ENCODE measurements around the gene ZNF83.
"Not testable (repeated sequence)": the region's sequence is repeated elsewhere in the genome, so short reads cannot be mapped to it uniquely, and the experiment has no call there.

ZNF83 gene

GRCh38 chr19:52639996-52640395 lies 1.8 kb upstream of the ZNF83 start:
- DNase-seq (ENCODE audit: low spot score) = no peak

- peak; percentile 20 for DNase-seq (ENCODE audit: low spot score)
Observed at GRCh38 chr19:52638601-52639000, 446 bp upstream of the ZNF83 start.

- DNase-seq (ENCODE audit: low spot score) = no peak
Observed at GRCh38 chr19:52635786-52636570, 2.2 kb downstream of the ZNF83 start.

GRCh38 chr19:52627441-52627840 lies 10.7 kb downstream of the ZNF83 start:
- DNase-seq (ENCODE audit: low spot score) = not testable (repeated sequence)

GRCh38 chr19:52626915-52627314 lies 11.2 kb downstream of the ZNF83 start:
- DNase-seq (ENCODE audit: low spot score) = no peak

GRCh38 chr19:52622261-52622660 lies 15.9 kb downstream of the ZNF83 start:
- peak; percentile 21 for DNase-seq (ENCODE audit: low spot score)

- no peak for DNase-seq (ENCODE audit: low spot score)
Observed at GRCh38 chr19:52621376-52621775, 16.8 kb downstream of the ZNF83 start.

- DNase-seq (ENCODE audit: low spot score) = no peak
Observed at GRCh38 chr19:52613299-52613906, 24.8 kb downstream of the ZNF83 start.

GRCh38 chr19:52603558-52604207 lies 34.5 kb downstream of the ZNF83 start:
- DNase-seq (ENCODE audit: low spot score) = no peak

GRCh38 chr19:52602941-52603340 lies 35.2 kb downstream of the ZNF83 start:
- DNase-seq (ENCODE audit: low spot score) = no peak

- DNase-seq (ENCODE audit: low spot score) = not testable (repeated sequence)
Observed at GRCh38 chr19:52601974-52602366, 36.2 kb downstream of the ZNF83 start.

GRCh38 chr19:52601025-52601973 lies 36.9 kb downstream of the ZNF83 start:
- peak; percentile 93 for DNase-seq (ENCODE audit: low spot score)

- DNase-seq (ENCODE audit: low spot score) = no peak
Observed at GRCh38 chr19:52600639-52601024, 37.5 kb downstream of the ZNF83 start.

- DNase-seq (ENCODE audit: low spot score) = no peak
Observed at GRCh38 chr19:52599241-52599640, 38.9 kb downstream of the ZNF83 start.

GRCh38 chr19:52593441-52593840 lies 44.7 kb downstream of the ZNF83 start:
- DNase-seq (ENCODE audit: low spot score) = not testable (repeated sequence)

- no peak for DNase-seq (ENCODE audit: low spot score)
Observed at GRCh38 chr19:52592301-52592700, 45.9 kb downstream of the ZNF83 start.

GRCh38 chr19:52590728-52591127 lies 47.4 kb downstream of the ZNF83 start:
- DNase-seq (ENCODE audit: low spot score) = no peak

GRCh38 chr19:52585604-52586003 lies 52.6 kb downstream of the ZNF83 start:
- no peak for DNase-seq (ENCODE audit: low spot score)

GRCh38 chr19:52584736-52585440 lies 53.3 kb downstream of the ZNF83 start:
- peak; percentile 46 for DNase-seq (ENCODE audit: low spot score)

GRCh38 chr19:52570000-52570861 lies 67.9 kb downstream of the ZNF83 start, which contains the start of gene ZNF701:
Gene ZNF701, plus strand, starts transcription at chr19:52570287. Its CDS starts 3,861 bp downstream, at chr19:52574148.
- DNase-seq (ENCODE audit: low spot score) = peak; percentile 93
